ENCODE data around the gene CHM.

CHM gene

GRCh38 chrX:85998954-85999353, 48.4 kb downstream of the CHM start:
- no peak for DNase-seq (ENCODE audit: low spot score)
- TF ChIP-seq, protein P1, sequence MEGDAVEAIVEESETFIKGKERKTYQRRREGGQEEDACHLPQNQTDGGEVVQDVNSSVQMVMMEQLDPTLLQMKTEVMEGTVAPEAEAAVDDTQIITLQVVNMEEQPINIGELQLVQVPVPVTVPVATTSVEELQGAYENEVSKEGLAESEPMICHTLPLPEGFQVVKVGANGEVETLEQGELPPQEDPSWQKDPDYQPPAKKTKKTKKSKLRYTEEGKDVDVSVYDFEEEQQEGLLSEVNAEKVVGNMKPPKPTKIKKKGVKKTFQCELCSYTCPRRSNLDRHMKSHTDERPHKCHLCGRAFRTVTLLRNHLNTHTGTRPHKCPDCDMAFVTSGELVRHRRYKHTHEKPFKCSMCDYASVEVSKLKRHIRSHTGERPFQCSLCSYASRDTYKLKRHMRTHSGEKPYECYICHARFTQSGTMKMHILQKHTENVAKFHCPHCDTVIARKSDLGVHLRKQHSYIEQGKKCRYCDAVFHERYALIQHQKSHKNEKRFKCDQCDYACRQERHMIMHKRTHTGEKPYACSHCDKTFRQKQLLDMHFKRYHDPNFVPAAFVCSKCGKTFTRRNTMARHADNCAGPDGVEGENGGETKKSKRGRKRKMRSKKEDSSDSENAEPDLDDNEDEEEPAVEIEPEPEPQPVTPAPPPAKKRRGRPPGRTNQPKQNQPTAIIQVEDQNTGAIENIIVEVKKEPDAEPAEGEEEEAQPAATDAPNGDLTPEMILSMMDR (IDR thresholded peaks at IDR 0.05; ENCODE audit: borderline replicate concordance, control extremely low read depth, extremely low read depth, insufficient read depth, missing control alignments), result no peak
- in situ Hi-C loops (cut with MboI; ENCODE audit: low sequenced_read_pairs, unreplicated experiment), result no loop called here

DNA sequence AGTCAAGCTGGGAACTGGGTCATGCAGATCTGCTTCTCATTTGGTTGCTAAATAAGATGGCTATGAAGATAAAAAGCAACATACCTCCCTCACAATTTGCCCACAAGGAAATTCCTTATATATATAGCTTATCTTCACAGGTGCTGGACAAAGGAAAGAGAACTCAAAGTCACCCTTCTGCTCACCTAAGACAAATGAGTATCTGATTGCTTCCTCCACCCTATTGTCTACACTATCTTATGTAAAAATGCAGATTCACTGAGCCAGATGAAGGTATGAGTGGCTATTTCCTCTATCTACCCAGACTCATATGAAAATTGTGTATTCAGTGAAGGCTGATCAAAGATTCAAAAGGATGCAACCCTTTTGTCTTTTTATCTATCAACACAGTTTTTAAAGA, 50.8 kb downstream of the CHM start:
- DNase-seq (ENCODE audit: low spot score), result no peak
- in situ Hi-C loops (cut with MboI; ENCODE audit: low sequenced_read_pairs, unreplicated experiment), result no loop called here
- TF ChIP-seq, protein P1 (IDR thresholded peaks at IDR 0.05; ENCODE audit: borderline replicate concordance, control extremely low read depth, extremely low read depth, insufficient read depth, missing control alignments), result no peak

- in situ Hi-C loops (cut with MboI; ENCODE audit: low sequenced_read_pairs, unreplicated experiment), result no loop called here
- no peak for DNase-seq (ENCODE audit: low spot score)
- TF ChIP-seq, protein P1 (IDR thresholded peaks at IDR 0.05; ENCODE audit: borderline replicate concordance, control extremely low read depth, extremely low read depth, insufficient read depth, missing control alignments), result no peak
Observed at GRCh38 chrX:85995641-85996040, 51.7 kb downstream of the CHM start.

- in situ Hi-C loops (cut with MboI; ENCODE audit: low sequenced_read_pairs, unreplicated experiment), result no loop called here
- TF ChIP-seq, protein P1 (IDR thresholded peaks at IDR 0.05; ENCODE audit: borderline replicate concordance, control extremely low read depth, extremely low read depth, insufficient read depth, missing control alignments), result no peak
- no peak for DNase-seq (ENCODE audit: low spot score)
Observed at GRCh38 chrX:85994797-85995196, 52.6 kb downstream of the CHM start.

- in situ Hi-C loops (cut with MboI; ENCODE audit: low sequenced_read_pairs, unreplicated experiment), result no loop called here
- DNase-seq (ENCODE audit: low spot score), result no peak
- TF ChIP-seq, protein P1 (IDR thresholded peaks at IDR 0.05; ENCODE audit: borderline replicate concordance, control extremely low read depth, extremely low read depth, insufficient read depth, missing control alignments), result no peak
Observed at GRCh38 chrX:85994228-85994627, 53.1 kb downstream of the CHM start.

GRCh38 chrX:85993539-85994197, 53.7 kb downstream of the CHM start:
- TF ChIP-seq, protein P1 (IDR thresholded peaks at IDR 0.05; ENCODE audit: borderline replicate concordance, control extremely low read depth, extremely low read depth, insufficient read depth, missing control alignments), result no peak
- DNase-seq (ENCODE audit: low spot score), result no peak
- in situ Hi-C loops (cut with MboI; ENCODE audit: low sequenced_read_pairs, unreplicated experiment), result no loop called here

Measured in GM13976 (cell line).